HepG2 (cell line): ENCODE measurements around the gene CTSD. TPM values are rescaled to one million over a fixed set of nuclear protein-coding genes. Genes with fewer than 3 reads are reported as not detected.
A peak's percentile ranks its signal among the peaks of the same experiment; 100 is the strongest.

Experiments used
- ATAC-seq: fragments of 200-7000 bp; cut with Tn5 transposase; 3 replicates; pipeline ENCODE4 v1.9.1; 2020; ENCODE audit warnings: mild to moderate bottlenecking, moderate library complexity
- BruUV-seq: library from RNA; stranded (reverse); fragments of 400-500 nt; replicated peaks from 2 replicates; lab custom pipeline; 2021; lab: Mats Ljungman, UMichigan
- CTCF ChIA-PET: fragments of 300-600 bp; formaldehyde crosslinking; extraction: SDS; loops from one replicate; lab custom pipeline; 2021; ENCODE audit warnings: low total read pairs, inconsistent platforms, low intra/inter-chr PET ratio; lab: Yijun Ruan, JAX
- POLR2A ChIA-PET: fragments of 350-600 bp; sonication (Branson Sonifier 250); formaldehyde crosslinking; loops from one replicate; lab custom pipeline; 2020; ENCODE audit warnings: antibody characterized with exemption, inconsistent platforms; lab: Yijun Ruan, JAX
- DNase-seq: peaks from one replicate; pipeline ENCODE4 v3.0.0-alpha.2; 2015; ENCODE audit warnings: low spot score
- FAIRE-seq: peaks from 3 replicates; lab custom pipeline; 2011; peaks lifted over from hg19 to GRCh38; lab: Jason Lieb, UNC
- H2AFZ ChIP-seq: one replicate; pipeline ENCODE4 v1.6.1; 2011; ENCODE audit warnings: low read length, inconsistent platforms
- H3K27ac ChIP-seq: fragments of 300-600 bp; 3 replicates; pipeline ENCODE4 v1.8.0; 2011; ENCODE audit warnings: mixed run types, mild to moderate bottlenecking, mixed read lengths, low read length, inconsistent platforms; ENCODE audit not compliant: insufficient read depth; ENCODE audit errors: extremely low read length
- H3K27me3 ChIP-seq, 2 experiments: fragments of 200-600 bp in 1 of 2; 2 replicates in 1 of 2; 3 replicates in 1 of 2; pipeline versions ENCODE4 v1.6.0 to v1.8.0; 2011; ENCODE audit warnings: low read length in 2 of 2, mild to moderate bottlenecking in 2 of 2, moderate library complexity in 2 of 2, inconsistent platforms in 1 of 2; ENCODE audit not compliant: insufficient read depth in 2 of 2, control insufficient read depth in 1 of 2
- H3K36me3 ChIP-seq, 2 experiments: fragments of 200-600 bp in 1 of 2; replicated peaks in 1 of 2; 2 replicates in 1 of 2; 3 replicates in 1 of 2; pipeline versions ENCODE4 v1.5.1 to v1.8.0; 2011; ENCODE audit warnings: low read length in 2 of 2, inconsistent platforms in 1 of 2; ENCODE audit not compliant: insufficient read depth in 2 of 2, control insufficient read depth in 1 of 2
- H3K4me1 ChIP-seq: 2 replicates; pipeline ENCODE4 v1.5.1; 2012; ENCODE audit warnings: low read length, inconsistent platforms; ENCODE audit not compliant: insufficient read depth
- H3K4me2 ChIP-seq: 2 replicates; pipeline ENCODE4 v1.6.0; 2011; ENCODE audit warnings: low read depth, low read length, inconsistent platforms
- H3K4me3 ChIP-seq, 3 experiments: fragments of 200-600 bp in 1 of 3; sonication (generic), shearing (Covaris generic) in 1 of 3; replicated peaks in 1 of 3; 2 replicates each; pipeline ENCODE4 v1.5.1; 2011 to 2016; ENCODE audit warnings: low read length in 3 of 3, inconsistent platforms in 2 of 3, low read depth in 2 of 3, mild to moderate bottlenecking in 2 of 3, control low read depth in 1 of 3, mixed read lengths in 1 of 3; ENCODE audit not compliant: insufficient read depth in 1 of 3
- H3K79me2 ChIP-seq: one replicate; pipeline ENCODE4 v1.6.1; 2011; ENCODE audit warnings: low read length, inconsistent platforms; ENCODE audit not compliant: insufficient read depth
- H3K9ac ChIP-seq: 2 replicates; pipeline ENCODE4 v1.6.0; 2011; ENCODE audit warnings: mild to moderate bottlenecking, low read depth, low read length, inconsistent platforms; ENCODE audit not compliant: insufficient read depth
- H3K9me3 ChIP-seq: 2 replicates; pipeline ENCODE4 v1.5.1; 2012; ENCODE audit warnings: mild to moderate bottlenecking, low read length
- H4K20me1 ChIP-seq: 2 replicates; pipeline ENCODE4 v1.6.0; 2011; ENCODE audit warnings: inconsistent platforms, mild to moderate bottlenecking, low read length, moderate library complexity; ENCODE audit not compliant: insufficient read depth
- AKAP8 ChIP-seq: sonication (generic); formaldehyde crosslinking; IDR thresholded peaks from 2 replicates; pipeline ENCODE4 v1.5.1; 2020; ENCODE audit warnings: mild to moderate bottlenecking, missing genetic modification reagents
- CREBL2 ChIP-seq: sonication (generic); formaldehyde crosslinking; IDR thresholded peaks from 2 replicates; pipeline ENCODE4 v1.8.1; 2023; ENCODE audit warnings: missing genetic modification reagents, mild to moderate bottlenecking, borderline replicate concordance
- KDM2A ChIP-seq: sonication (generic); formaldehyde crosslinking; IDR thresholded peaks from 2 replicates; pipeline ENCODE4 v1.4.0; 2020; ENCODE audit warnings: low read depth, missing genetic modification reagents, borderline replicate concordance
- NONO ChIP-seq, 2 experiments: fragments of 450-650 bp in 1 of 2; sonication (generic) in 1 of 2; formaldehyde crosslinking in 1 of 2; IDR thresholded peaks in 1 of 2; conservative IDR thresholded peaks in 1 of 2; 2 replicates each; pipeline versions ENCODE4 v1.6.1 to v1.8.0; 2017 to 2022; ENCODE audit warnings: mild to moderate bottlenecking in 1 of 2, missing genetic modification reagents in 1 of 2, moderate library complexity in 1 of 2
- PCBP2 ChIP-seq: fragments of 200-400 bp; formaldehyde crosslinking; optimal IDR thresholded peaks from 2 replicates; pipeline ENCODE3; 2018; ENCODE audit warnings: low read length, low read depth; ENCODE audit not compliant: poor library complexity, severe bottlenecking
- POLR2A ChIP-seq, 2 experiments: IDR thresholded peaks; 2 replicates each; pipeline ENCODE4 v1.6.1; 2011; ENCODE audit warnings: low read depth in 2 of 2, low read length in 2 of 2, mild to moderate bottlenecking in 1 of 2, moderate library complexity in 1 of 2; ENCODE audit not compliant: insufficient read depth in 1 of 2
- SMAD3 ChIP-seq: sonication (generic); formaldehyde crosslinking; IDR thresholded peaks from 2 replicates; pipeline ENCODE4 v1.4.0; 2020; ENCODE audit warnings: missing genetic modification reagents
- WGBS: methylation state at CpG from one replicate; pipeline ENCODE4 v1.1.6; 2017; ENCODE audit warnings: low lambda C conversion rate; 5-methylcytosine and 5-hydroxymethylcytosine counted together
- in situ Hi-C: cut with HindIII; loops from 2 replicates; pipeline ENCODE4 v1.10.0; 2017; ENCODE audit warnings: low pct_unique_long_range_greater_than_20kb; ENCODE audit not compliant: extremely low pct_ligation_motif_present
- intact Hi-C: fragments of 100-400 bp; cut with micrococcal nuclease; formaldehyde crosslinking; loops from one replicate; pipeline ENCODE4 v1.10.0; 2022; ENCODE audit not compliant: unreplicated experiment
- polyA plus RNA-seq, 8 experiments: library from polyadenylated mRNA; depleted of rRNA in 3 of 8; stranded (reverse) in 7 of 8; unstranded in 1 of 8; fragments of >200 nt; fragmentation: Illumina TruSeq in 4 of 8; extraction: Trizol in 4 of 8; gene quantifications; 2 replicates each; pipeline versions ENCODE4 v1.2.1 to v1.2.3, GENCODE V29; 2011 to 2016; ENCODE audit warnings: low read depth in 4 of 8, missing spikeins in 1 of 8, mixed read lengths in 1 of 8; ENCODE audit not compliant: insufficient read depth in 1 of 8
- total RNA-seq, 5 experiments: library from RNA; depleted of rRNA; stranded (reverse); fragments of >200 nt; fragmentation: Illumina TruSeq; extraction: Trizol; gene quantifications; 2 replicates each; pipeline ENCODE4 v1.2.3, GENCODE V29; 2016; ENCODE audit warnings: low read depth in 1 of 5

CTSD gene
- total and polyA plus RNA-seq, 2 of the 13 experiments (the other 11 are each of a cell fraction or from before 2014, with no cell fraction given) = 143 to 230 TPM

GRCh38 chr11:1751531-1751921 lies 12.2 kb downstream of the CTSD start:
- 83% methylated on average over 1 of the region's 5 CpGs for WGBS
- TF ChIP-seq SMAD3 (CRISPR knock-in tag) (no peak), CREBL2 (CRISPR knock-in tag) (no peak), AKAP8 (CRISPR knock-in tag) (no peak), NONO (IDR thresholded peaks at IDR 0.05) (no peak), NONO (CRISPR knock-in tag; conservative IDR thresholded peaks at IDR 0.05) (no peak), POLR2A (IDR thresholded peaks at IDR 0.05; ENCODE audit: insufficient read depth in 1 of 2, low read depth in 2 of 2, low read length in 2 of 2) (peak in 1 of 2 experiments; percentile 12; a peak in 1 of 4 replicates), KDM2A (CRISPR knock-in tag) (no peak), PCBP2 (no peak)
- Histone ChIP-seq H4K20me1 (peaks cover 6% of the 10 kb centered on the region), H3K4me2 (no peak overlapping the region), H3K9me3 (no peaks in the 10 kb centered on the region), H3K27me3 (peaks cover 0 to 3% of the 10 kb centered on the region in 2 experiments; a peak in 2 of 5 replicates), H3K79me2 (no peaks in the 10 kb centered on the region), H3K9ac (no peak overlapping the region), H2AFZ (no peak overlapping the region), H3K4me1 (peaks cover 22% of the 10 kb centered on the region; the same call in 1 of the 2 replicates), H3K27ac (no peak overlapping the region), H3K36me3 (peaks cover 12 to 23% of the 10 kb centered on the region in 2 experiments; a peak in 4 of 5 replicates), H3K4me3 (no peak overlapping the region)
- ATAC-seq (no peak), FAIRE-seq (no peak), DNase-seq (no peak)
- POLR2A ChIA-PET = interaction anchor here (1.0 to 1.5 kb wide), 3 partner anchors 11 to 99 kb away, joined by 3 to 6 read pairs (median 6); partner anchors contain the start of gene CTSD
- intact Hi-C loops (no loop called here), in situ Hi-C loops (no loop called here)
- CTCF ChIA-PET = no interaction called here
- no TSS peak for BruUV-seq
